ENCODE results near the gene CDC5L.
A peak's percentile ranks its signal among the peaks of the same experiment; 100 is the strongest.

CDC5L gene

DNA sequence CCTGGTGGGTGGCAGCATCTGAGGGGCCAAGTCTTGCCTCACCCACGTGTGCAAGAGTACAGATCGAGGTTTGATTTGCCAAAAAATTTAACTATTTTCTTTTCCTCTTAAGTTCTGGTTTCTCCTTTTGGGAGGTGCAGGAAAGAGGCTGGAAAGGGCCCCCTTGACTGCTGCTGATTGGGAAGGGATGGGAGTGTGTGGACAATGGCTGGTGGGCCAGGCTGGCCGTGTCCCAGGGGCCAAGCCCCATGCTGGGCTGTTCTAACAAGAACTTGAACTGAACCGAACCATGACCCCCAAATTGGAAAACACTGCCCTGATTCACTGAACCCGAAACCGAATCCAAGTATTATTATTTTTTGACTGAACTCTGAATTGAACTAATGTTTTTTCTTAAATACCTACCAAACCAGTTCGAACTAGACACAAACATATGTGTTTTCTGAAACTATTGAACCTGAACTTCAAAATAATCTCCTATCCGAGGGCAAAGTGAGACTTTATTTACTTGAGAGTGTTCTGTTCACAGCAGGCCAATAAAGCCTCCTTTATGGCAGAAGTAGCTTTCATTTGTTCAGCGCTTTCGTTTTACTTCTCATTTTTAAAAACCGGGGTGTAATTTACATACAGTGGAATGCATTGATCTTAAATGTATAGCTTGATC lies 91.2 kb downstream of the CDC5L start:
- TF ChIP-seq JUND (IDR thresholded peaks at IDR 0.05; ENCODE audit: low read depth), result no peak
- DNase-seq (ENCODE audit: low read depth in 1 of 2, low spot score in 1 of 2), result no peak
- in situ Hi-C loops (cut with HindIII; ENCODE audit: low pct_unique_long_range_greater_than_20kb, low sequenced_read_pairs), result no loop called here

DNA sequence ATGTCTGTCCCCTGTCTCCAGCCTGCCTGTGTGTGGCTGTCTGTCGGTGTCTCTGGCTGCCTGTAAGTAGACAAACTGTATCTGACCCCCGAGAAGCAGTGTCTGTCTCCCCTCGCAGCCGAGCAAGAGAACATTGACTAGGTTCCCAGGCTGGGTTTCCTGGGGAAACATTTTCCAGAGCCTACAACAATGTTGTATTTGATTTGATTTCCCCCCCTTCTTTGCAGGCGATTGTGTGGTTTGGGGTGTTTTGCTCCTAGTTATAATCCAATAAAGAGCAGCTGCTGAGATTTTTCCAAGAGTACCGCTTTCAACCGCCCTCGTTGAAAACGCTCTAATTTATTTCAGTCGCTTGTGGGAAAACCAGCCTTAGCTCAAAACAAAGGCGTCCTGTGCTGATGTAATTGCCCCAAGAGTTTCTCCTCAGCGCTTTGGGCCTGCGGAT lies 92.6 kb downstream of the CDC5L start:
- DNase-seq (ENCODE audit: low read depth in 1 of 2, low spot score in 1 of 2), result no peak
- in situ Hi-C loops (cut with HindIII; ENCODE audit: low pct_unique_long_range_greater_than_20kb, low sequenced_read_pairs), result no loop called here
- no peak for TF ChIP-seq JUND (IDR thresholded peaks at IDR 0.05; ENCODE audit: low read depth)

DNA sequence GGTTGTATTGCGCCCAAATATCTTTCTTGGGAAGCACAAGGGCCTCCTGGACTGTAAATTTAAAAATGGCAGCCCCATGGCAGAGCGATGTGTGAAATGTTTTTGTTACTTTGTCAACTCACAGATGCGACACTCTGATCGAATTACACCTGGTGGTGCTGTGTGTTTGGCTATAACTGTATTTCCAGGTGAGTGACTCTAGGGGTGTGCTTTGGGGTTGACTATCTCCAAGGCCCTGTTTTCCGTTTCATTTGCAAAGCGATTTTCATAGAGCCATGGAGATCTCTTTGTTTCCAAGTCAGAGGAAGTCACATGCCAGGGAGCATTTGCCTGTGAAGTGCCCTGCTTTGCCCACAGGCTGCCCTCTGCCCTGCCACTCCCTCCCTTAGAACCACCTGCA lies 93.5 kb downstream of the CDC5L start:
- no peak for DNase-seq (ENCODE audit: low read depth in 1 of 2, low spot score in 1 of 2)
- no peak for TF ChIP-seq JUND (IDR thresholded peaks at IDR 0.05; ENCODE audit: low read depth)
- in situ Hi-C loops (cut with HindIII; ENCODE audit: low pct_unique_long_range_greater_than_20kb, low sequenced_read_pairs), result no loop called here

DNA sequence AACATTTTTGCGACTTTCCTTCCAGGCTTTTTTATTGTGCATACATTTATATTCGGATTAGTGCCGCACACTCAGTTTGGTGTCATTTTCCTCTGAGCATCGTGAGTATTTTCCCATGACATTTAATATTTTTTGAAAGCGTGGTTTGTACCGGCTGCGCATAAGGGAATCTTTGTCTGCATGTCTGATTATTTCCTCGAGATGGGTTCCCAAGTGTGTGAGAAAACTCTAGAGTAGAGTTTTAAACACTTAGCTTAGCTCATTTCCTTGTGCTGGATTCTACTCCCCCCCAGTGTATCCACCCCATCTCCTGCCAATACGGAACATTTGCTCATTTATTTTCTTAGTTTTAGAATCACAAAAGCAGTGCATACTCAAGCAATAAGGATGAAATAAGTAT lies 94.3 kb downstream of the CDC5L start:
- TF ChIP-seq JUND (IDR thresholded peaks at IDR 0.05; ENCODE audit: low read depth), result no peak
- in situ Hi-C loops (cut with HindIII; ENCODE audit: low pct_unique_long_range_greater_than_20kb, low sequenced_read_pairs), result no loop called here
- no peak for DNase-seq (ENCODE audit: low read depth in 1 of 2, low spot score in 1 of 2)

DNA sequence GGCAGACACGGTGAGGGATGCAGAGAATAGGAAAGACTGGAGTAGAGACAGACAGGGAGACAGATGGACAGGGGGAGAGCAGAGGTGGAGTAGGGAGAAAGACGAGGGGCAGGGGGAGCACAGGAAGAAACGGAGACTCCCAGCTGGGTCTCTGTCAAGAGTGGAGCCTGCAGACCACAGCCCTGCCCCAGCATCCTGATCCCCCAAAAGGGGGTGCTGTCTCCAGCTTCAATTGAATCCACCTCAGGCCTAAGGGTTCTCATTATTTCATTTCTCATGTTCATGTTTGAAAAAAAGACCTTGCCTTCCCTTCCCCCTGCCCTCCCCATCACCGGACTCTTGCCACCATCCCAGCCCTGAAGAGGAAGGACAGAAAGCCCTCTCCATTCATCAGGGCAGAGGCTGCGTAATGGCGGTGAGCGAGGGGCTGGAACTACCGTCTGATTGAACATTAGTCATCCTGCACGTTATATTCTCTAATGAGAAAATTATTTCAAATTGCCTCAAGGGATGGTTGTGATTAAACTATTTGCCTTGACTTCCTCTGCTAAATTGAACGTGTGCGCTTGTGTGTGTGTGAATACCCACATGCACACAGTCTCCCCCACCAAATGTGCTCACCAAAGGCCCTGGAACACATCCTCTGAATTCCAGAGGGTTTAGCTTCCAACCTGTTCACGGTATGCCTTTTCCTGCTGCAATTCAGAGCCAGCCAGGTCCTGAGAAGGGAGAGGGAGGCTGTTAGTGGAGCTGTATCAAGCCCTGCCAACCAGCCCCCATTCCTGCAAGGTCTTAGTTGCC lies 98.3 kb downstream of the CDC5L start:
- in situ Hi-C loops (cut with HindIII; ENCODE audit: low pct_unique_long_range_greater_than_20kb, low sequenced_read_pairs), result no loop called here
- DNase-seq (ENCODE audit: low read depth in 1 of 2, low spot score in 1 of 2), result no peak
- TF ChIP-seq JUND (IDR thresholded peaks at IDR 0.05; ENCODE audit: low read depth), result no peak

DNA sequence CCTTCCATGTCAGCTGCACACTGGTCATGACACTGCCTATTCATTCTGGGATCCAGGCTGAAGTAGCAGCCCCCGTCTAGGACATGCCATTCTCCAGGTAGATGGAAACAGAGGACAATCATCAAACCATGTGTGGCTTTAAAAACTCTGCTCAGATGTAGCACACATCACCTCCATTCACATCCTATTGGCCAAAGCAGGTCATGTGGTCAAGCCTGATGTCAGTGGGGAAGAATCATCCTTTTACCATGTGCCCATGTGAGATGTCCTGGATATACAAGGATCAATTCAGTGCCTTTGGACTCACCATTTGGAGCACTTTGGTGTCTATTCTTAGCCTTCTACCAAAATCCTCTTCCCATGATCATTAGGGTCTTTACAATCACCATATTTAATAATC lies 99.5 kb downstream of the CDC5L start:
- no peak for TF ChIP-seq JUND (IDR thresholded peaks at IDR 0.05; ENCODE audit: low read depth)
- in situ Hi-C loops (cut with HindIII; ENCODE audit: low pct_unique_long_range_greater_than_20kb, low sequenced_read_pairs), result no loop called here
- no peak for DNase-seq (ENCODE audit: low read depth in 1 of 2, low spot score in 1 of 2)

DNA sequence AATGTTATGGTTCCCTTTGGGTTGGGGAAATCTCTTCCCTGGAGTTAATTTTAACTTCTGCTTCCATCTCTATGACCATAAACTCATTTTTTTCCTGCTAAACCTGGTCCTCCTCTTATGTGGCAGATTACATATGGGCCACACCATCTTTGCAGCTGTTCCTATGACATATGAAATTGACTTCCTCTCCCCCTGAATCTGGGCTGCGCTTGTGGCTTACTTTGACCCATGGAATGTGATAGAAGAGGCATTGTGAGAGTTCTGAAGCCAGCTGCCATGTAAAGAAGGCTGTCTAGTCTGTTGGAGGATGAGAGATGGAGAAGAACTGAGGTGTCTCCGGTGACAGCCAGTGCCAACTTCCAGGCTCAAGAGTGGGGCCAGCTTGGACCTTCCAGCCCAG lies 100.1 kb downstream of the CDC5L start:
- TF ChIP-seq JUND (IDR thresholded peaks at IDR 0.05; ENCODE audit: low read depth), result no peak
- in situ Hi-C loops (cut with HindIII; ENCODE audit: low pct_unique_long_range_greater_than_20kb, low sequenced_read_pairs), result no loop called here
- no peak for DNase-seq (ENCODE audit: low read depth in 1 of 2, low spot score in 1 of 2)

DNA sequence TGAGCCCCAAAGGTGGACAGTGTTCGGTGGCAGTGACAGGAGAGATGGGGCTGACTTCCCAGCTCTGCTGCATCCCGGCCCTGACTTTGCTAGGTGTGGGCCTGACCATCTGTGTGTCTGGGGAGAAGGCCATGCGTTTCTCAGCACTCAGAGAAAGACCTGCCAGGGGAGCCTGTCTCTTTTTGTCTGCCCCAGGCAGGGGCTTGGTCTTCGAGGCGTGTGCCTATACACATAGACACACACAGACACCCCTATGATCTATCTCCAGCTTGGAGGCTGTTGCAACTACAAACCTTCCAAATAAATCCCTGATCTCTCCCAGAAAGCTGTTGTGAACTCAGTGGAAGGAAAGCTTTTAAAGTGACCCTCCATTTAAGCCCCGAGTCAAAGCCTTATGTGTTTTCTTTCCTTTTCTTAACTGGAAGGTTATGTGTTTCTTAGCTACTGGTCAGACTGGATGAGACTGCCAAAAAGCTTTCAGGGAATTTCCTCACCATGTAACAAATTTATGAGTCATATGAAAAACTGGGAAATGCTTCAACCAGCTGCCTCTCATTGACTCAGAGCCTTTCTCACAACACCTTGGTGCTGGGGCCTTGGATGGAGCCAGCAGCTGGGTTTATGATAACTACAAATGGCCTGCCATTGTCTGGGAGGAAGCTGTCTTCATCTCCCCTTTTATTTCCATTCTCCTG lies 102.6 kb downstream of the CDC5L start:
- peak; percentile 54 to 57 for DNase-seq (ENCODE audit: low read depth in 1 of 2, low spot score in 1 of 2)
- no peak for TF ChIP-seq JUND (IDR thresholded peaks at IDR 0.05; ENCODE audit: low read depth)
- in situ Hi-C loops (cut with HindIII; ENCODE audit: low pct_unique_long_range_greater_than_20kb, low sequenced_read_pairs), result no loop called here

DNA sequence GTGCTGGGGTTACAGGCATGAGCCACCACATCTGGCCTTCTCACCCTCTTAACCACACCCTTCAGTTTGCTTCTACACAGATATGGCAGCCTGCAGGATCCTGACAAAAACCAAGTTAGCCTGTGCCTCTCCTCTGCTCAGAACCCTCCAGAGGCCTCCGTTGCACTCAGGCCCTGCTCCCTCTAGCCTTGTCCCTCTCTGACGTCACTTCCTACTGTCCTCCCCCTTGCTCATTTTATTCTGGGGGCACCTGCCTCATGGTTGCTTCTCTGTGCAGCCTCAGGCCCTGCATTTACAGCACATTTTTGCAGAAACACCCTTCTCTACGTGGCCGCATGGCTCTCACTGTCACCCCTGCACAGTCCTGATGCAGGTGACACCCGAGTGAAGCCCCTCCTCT lies 105.6 kb downstream of the CDC5L start:
- TF ChIP-seq JUND (IDR thresholded peaks at IDR 0.05; ENCODE audit: low read depth), result no peak
- in situ Hi-C loops (cut with HindIII; ENCODE audit: low pct_unique_long_range_greater_than_20kb, low sequenced_read_pairs), result no loop called here

DNA sequence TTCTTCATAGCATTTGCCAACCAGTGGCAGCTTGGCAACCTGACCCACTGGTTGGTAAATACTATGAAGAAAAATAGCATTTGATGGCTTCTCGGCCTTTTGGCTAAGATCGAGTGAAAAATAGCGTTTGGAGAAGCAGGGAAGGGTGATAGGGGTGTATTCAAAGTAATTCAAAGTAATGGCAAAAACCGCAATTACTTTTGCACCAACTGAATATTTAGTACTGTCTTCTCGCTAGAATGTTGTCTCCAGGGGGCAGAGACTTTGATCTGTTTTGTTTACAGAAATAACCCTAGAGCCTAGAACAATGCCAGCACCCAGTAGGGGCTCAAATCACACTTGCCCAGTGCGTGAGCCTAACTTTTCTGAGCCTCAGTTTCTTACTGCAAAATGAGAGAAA lies 106.1 kb downstream of the CDC5L start:
- in situ Hi-C loops (cut with HindIII; ENCODE audit: low pct_unique_long_range_greater_than_20kb, low sequenced_read_pairs), result no loop called here
- DNase-seq (ENCODE audit: low read depth in 1 of 2, low spot score in 1 of 2), result no peak
- no peak for TF ChIP-seq JUND (IDR thresholded peaks at IDR 0.05; ENCODE audit: low read depth)

More for the DNA sequence above, 105.6 kb downstream of the CDC5L start:
- DNase-seq (ENCODE audit: low read depth in 1 of 2, low spot score in 1 of 2), result no peak

DNA sequence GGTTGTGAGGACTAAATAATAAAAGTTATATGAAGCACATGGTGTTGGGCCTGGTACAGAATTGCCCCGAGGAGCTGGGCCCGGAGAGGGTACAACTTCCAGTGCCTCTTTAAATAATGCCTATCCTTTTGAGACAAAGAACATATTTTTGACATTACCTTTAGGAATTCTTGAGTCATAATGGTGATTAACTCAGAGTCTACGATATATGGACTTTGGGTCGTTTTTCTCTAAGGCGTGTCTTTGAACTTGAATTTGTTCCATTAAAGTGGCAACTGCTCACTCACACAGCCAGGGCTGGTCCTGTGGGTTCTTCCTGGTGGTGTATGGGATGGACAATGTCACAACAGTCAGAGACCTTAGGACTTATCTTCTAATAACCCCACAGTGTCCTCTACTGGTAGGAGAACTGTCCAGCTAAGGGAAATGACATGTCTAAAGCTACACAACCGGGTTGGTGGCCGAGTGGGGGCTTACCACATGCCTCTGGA lies 106.5 kb downstream of the CDC5L start:
- in situ Hi-C loops (cut with HindIII; ENCODE audit: low pct_unique_long_range_greater_than_20kb, low sequenced_read_pairs), result no loop called here
- TF ChIP-seq JUND (IDR thresholded peaks at IDR 0.05; ENCODE audit: low read depth), result no peak
- DNase-seq (ENCODE audit: low read depth in 1 of 2, low spot score in 1 of 2), result peak in 1 of 2 experiments; percentile 43

DNA sequence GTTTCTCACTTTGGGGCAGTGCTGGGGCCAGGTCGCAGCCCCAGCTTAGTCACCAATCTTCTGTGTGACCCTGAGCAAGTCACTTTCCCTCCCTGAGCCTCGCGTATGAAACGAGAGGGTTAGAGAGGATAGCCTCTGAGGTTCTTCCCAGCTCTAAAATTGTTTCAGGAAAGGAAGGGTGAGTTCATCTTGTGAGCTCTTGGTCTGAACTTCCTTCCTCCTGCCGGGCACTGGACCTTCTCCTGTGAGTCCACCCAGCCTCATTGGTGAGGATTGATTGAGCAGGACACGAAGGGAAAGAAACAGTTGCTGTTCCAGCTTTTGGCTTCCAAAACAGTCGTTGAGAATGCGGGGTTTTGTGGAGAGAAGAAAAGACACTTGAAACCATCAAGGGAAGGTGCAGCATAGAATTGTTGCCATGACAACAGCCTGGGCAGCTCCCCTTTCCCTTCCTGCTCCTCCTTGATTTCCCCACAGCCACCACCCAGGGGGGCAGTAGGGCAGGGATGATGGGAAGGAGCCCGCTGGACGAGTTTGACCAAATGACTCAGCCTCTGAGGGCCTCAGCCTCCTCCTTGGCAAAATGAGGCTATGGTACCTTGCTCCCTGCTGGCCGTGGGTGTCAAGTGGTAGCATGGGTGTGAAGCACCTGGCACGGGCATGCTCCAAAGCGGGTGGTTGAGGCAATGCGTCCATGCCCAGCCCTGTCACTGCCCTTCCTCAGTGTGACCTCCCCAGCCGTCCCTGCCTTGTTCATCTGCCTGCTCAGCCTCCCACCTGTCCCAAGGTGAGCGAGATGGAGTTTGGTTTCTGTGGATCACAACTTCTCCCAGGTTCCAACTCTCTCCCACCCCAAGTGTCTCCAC lies 107.8 kb downstream of the CDC5L start:
- in situ Hi-C loops (cut with HindIII; ENCODE audit: low pct_unique_long_range_greater_than_20kb, low sequenced_read_pairs), result no loop called here
- TF ChIP-seq JUND (IDR thresholded peaks at IDR 0.05; ENCODE audit: low read depth), result no peak
- DNase-seq (ENCODE audit: low read depth in 1 of 2, low spot score in 1 of 2), result no peak
